Measurements from ENCODE around the gene MORF4L1.
"Not testable (repeated sequence)": the region's sequence is repeated elsewhere in the genome, so short reads cannot be mapped to it uniquely, and the experiment has no call there.

Gene MORF4L1

DNA sequence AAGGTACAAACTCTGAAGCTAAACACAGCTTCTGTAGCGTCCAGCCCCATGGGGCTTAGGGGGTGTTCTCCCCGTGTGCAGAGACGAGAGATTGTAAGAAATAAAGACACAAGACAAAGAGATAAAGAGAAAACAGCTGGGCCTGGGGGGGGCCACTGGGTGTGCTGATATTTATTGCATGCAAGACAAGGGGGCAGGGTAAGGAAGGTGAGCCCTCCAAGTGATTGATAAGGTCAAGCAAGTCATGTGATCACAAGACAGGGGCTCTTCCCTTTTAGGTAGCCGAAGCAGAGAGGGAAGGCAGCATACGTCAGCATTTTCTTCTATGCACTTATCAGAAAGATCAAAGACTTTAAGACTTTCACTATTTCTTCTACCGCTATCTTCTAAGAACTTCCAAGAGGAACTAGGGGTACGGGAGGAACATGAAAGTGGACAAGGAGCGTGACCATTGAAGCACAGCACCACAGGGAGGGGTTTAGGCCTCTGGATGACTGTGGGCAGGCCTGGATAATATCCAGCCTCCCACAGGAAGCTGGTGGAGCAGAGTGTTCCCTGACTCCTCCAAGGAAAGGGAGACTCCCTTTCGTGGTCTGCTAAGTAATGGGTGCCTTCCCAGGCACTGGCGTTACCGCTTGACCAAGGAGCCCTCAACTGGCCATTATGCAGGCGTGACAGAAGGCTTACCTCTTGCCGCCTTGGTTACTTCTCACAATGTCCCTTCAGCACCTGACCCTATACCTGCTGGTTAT, 29.8 kb downstream of the MORF4L1 start:
- DNase-seq: not testable (repeated sequence)

DNA sequence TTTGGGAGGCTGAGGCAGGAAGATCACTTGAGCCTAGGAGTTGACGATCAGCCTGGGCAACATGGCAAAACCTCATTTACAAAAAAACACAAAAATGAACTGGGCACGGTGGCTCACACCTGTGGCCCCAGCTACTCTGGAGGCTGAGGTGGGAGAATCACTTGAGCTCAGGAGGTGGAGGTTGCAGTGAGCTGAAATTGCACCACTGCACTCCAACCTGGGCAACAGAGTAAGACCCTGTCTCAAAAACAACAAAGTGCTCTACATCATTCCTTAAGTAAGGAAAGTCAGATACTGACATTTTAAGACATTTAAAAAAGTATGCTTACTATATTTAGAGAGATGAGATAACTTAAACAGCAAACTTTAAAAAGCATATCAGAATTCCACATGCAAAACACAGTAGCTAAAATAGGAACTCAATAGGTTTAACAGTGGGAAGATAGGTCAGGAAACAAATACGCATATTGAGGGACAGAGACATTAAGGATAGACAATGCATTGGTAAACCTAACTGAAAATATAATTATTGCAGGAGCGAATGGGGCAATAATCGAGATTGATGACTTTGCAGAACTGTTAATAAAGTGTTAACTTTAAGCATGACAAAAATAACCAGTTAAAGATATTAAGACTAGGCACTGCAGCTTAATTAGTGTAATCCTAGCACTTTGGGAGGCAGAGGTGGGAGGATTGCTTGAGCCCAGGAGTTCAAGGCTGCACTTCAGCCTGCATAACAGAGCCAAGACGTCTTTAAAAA, 32.1 kb downstream of the MORF4L1 start:
- DNase-seq: no peak

DNA sequence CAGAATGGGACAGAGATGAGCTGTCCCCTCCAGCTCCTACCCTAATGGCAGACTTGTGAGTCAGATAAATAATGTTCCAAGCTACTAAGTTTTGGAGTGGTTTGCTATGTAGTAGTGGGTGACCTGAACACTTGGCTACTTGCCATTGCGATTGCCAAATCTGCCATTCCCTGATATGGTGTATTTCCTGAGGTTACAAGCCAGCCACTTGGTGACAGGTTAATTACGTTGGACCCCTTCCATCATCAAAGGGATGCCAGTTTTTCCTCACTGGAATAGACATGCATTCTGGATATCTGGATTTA, 33.6 kb downstream of the MORF4L1 start:
- DNase-seq: no peak

DNA sequence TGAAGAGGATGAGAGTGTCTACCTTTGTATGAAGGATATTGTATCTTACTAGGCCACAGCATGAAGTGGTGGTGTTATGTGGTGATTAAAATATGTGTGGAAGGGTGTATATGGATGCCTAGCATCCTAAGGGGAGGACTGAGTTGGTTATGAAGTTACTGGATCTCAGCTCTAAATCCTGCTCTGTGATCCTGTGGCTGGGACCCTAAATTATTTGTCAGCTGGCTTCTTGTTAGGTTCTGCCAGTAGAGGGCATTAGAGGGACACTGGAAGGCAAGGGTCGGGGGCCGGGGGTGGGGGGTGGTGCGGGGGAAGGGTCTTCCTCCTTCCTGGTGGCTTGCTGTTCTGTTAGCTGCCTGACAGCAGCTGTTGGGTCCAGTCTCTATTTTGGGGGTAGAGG, 34.9 kb downstream of the MORF4L1 start:
- DNase-seq: no peak

DNA sequence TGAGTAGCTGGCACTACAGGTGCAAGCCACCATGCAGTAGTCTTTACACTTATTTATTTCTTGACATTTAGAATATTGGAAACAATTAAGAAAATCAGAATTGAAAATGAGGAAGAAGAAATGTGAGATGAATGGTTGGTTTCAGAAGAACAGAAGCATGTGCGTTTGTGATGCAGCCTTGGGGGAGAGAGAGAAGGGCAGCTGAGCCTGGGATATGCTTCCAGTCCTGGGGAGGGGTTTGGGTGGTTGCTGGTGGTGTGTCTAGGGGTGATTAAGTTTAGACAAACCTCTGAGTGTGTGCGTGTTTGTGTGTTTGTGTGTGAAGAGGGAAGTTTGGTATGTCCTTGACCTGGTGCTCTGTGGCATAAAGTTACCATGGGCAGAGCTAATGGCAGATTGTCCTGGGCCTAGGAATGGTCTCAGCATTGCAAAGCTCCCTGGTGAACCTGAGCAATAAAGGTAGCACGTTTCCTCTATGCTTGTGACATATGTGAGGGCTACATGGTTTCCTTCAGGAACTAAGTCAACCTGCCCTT, 36.5 kb downstream of the MORF4L1 start:
- DNase-seq: no peak

DNA sequence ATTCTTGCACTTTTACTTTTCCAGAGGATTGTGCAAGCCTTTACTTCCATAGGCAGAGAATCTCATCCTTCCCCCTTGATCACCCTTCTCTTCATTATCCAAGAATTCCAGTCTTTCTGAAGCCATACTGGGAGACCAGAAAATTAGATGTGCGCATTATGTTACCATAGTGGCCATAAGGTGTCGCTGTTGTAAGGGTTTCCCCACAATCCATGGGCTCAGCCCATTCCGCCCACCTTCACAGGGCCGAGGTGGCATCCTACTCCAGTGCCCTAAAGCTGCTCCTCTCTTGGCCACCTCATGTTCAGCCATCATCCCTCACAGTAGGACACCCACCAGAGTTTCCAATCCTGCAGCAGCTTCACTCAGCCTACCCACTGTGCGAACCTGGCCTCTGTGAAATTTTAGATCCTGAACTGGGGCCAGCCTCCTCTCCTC, 37.1 kb downstream of the MORF4L1 start:
- no peak for DNase-seq

DNA sequence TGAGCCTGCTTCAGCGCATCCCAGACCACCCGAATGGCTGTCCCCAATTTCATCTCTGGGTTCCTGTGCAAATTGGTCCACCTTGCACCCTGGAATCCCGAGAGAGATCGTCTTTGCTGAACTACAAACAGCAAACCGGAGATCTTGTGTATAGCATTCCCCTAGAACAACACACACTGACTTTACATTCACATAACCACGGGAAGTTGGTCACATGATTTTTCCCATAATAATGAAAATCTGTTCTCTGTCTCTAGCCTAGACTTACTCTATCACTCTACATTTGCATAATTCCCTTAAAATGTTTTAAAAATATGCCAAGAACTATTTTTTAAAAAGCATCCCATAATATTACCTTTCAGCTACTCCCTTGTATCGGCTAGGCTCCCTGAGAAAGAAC, 37.6 kb downstream of the MORF4L1 start:
- DNase-seq: no peak

DNA sequence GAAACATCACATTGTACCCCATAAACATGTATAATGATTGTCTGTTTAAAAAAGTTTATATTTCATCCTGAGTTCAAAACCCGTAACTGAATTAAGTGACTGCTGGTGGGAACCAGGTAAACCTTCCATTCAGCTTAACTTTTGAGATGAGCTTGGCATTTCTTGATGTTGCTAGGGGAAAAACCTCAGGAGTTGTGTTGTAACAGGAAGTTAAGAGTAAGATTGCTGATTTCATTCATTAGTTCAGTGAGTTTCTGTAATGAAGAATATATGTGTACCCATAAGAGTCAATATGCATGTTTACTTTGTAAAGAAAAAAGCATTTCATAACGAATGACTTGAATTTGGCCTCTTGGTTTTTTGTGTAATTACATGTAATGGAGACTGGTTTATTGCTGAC, 39.6 kb downstream of the MORF4L1 start:
- no peak for DNase-seq

DNA sequence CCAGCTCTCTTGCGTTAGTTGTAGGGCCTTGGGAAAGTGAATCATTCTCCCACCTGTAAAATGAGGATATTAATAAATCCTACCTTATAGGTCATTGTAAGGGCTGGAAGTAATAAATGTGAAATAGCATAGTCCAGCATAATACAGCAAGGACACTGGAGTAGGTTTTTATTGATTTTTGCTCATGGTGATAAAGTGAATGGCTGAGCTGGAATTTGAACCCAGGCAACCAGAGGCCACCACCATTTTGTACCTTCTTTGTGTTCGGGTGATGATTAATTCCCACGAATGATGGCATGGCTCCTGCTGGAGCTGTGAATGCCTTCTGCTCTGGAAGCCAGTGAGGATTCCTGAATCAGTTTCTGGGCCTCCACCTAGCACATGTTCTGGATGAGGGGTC, 40.3 kb downstream of the MORF4L1 start:
- no peak for DNase-seq

DNA sequence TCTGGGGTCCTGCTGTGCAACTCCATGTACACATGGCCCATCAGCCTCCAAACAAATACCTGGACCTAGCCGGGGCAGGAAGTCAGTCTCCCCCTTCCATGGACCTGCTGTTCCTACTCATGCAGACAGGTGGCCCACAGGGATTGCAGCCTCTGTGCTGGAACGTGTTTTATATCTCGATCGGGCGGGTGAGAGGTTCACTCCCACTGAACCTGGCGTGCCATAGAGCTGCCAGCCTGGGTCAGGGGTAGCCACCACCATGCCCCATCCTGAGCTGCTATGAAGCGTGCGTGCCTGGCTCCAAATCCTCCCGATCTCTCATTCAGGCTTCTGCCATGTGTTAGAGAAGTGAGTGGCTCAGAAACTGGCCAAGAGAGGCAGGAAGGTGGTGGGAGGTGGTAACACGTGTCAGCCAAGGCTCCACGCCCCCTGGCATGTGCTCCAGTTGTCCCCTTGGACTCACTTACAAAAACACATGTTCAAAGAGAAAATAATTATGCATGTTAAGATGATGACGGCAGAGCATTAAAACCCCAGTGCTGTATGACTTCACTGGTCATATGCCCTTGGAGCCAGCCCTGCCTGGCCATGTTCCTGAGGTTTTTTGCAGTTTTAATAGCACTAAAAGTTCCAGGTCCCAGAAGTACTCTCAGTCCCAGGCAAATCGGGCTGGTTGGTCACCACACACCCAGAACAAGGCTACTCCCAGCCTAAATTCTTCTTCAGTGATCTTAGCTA, 41.5 kb downstream of the MORF4L1 start:
- no peak for DNase-seq

DNA sequence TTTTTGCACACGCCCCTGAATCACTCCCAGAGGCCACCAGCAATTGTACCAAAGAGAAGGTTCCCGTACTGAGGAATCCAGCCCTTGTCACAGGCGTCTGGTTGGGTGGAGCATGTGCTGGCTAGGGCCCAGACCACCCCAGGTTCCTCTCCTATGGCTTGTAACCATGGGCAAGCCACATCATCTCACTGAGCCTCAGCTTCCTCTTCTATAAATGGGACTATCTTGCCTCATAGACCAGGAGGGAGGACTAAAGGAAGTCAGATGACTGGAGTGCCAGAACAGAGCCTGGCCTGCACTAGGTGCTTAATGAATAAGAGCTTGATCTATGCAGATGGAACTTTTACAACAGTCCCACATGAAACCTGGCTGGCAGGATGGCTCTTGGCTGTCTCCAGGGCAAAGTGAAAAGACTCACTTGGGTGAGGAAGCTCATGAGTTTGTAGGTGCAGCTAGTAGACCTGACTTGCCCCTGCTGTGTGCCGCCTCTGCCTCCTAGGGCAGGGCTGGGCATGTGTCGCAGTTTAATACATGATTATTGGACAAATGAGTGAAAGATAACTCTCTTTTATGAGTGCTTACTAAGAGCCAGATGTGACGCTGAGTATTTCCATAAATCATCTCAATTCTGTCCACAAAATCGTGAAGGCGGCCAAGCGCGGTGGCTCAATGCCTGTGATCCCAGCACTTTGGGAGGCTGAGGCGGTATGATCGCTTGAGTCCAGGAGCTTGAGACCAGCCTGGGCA, 42.8 kb downstream of the MORF4L1 start:
- no peak for DNase-seq

DNA sequence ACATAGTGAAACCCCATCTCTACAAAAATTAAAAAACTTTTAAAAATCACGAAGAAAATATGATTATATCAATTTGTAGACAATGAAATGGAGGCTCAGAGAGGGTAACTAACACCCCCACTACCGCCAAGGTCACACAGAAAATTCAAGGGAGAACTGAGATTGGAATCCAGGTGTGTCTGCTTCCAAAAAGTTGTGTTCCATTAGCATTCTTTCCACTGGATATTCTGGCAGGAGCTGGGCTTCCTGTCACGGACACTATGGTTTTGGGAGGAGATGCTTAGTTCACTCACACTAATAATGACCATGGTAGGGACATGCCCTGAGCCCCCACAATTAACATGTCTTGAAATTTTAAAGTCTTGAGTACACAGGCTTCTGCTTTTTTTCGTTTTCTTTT, 43.4 kb downstream of the MORF4L1 start:
- no peak for DNase-seq

DNA sequence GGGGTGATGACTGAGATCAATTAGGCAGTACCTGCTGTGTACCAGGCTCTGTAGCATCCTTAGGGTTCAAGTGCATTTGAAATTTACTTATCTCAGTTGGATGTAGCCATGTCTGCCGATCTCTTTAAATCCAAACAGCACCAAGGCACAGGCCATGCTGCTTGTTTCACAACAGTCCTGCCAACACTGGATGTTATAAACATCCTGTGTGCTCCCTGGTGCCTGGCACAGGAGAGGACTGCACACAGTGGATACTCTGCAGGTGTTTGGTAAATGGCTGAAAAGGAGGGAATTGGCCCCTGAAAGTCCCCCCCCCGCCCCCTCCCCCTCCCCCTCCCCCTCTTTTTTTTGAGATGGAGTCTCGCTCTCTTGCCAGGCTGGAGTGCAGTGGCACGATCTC, 45.2 kb downstream of the MORF4L1 start:
- DNase-seq: no peak

DNA sequence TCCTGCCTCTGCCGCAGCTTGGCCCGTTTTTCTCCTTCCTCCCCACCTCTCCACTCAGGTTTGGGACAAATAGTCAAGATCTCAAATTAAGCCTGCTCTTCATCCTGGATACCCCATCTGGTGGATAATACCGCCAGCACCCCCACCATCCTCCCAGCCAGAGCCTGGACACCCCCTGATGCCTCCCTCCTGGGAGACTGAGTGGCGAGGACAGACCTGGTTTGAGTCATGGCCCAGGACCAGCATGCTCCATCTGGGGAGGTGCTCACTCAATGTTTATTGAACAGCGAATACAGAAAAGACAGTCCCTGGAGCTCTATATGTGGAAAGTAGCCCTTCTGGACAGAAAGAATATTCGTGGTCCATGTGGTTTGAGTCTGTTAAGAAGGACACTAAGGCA, 48.8 kb downstream of the MORF4L1 start:
- no peak for DNase-seq

DNA sequence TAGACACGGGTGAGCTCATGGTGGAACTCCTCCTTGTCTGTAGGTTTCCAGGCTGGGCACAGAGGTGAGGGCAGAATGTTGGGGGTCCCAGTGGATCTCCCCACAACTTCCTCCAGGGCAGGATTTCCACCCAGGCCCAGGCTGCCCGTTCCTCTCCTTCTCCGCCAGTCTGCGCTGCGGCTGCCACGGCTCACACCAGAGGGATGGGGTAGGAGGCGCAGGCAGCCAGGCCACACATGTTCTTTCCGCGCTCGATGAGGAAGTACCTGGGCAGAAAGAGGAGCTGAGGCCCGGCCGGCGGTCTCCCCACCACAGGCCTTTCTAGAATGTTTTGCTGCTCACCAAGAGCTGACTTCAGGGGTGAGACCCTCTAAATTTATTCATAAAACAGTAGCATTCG, 49.2 kb downstream of the MORF4L1 start:
- no peak for DNase-seq

DNA sequence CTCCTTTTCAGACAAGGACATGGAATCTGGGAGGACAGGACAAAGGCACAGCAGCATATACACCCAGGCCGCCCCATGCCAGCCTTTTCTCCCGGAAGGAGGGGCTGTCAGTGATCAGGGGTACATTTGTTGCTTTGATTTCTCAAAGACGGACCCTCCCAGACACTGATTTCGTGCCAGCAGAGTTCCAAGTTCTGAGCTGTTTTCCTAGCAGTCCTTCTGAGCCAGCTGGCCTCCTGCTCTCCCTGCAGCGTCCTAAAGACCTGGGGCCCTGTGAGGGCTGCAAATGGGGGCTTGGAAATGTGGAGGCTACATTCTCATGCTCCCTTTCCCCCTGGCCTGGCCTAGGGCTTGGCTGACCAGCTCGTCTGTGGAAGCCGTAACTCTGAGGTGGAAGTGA, 49.8 kb downstream of the MORF4L1 start:
- DNase-seq: no peak

DNA sequence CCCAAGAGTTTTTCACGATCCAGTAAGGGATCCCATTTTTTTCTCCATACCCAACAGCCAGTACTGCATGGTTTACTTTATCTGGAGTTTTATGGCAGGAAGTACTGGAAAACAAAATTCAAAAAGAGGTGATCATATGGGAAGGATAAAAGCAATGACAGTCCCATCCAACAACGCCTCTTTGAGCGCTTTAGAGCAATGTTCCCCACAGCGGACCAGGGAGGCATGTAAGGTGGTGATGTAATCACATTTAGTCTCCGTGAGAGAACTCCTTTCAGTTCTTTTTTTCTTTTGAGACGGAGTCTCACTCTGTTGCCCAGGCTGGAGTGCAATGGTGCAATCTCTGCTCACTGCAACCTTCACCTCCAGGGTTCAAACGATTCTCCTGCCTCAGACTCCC, 50.3 kb downstream of the MORF4L1 start:
- DNase-seq: no peak

DNA sequence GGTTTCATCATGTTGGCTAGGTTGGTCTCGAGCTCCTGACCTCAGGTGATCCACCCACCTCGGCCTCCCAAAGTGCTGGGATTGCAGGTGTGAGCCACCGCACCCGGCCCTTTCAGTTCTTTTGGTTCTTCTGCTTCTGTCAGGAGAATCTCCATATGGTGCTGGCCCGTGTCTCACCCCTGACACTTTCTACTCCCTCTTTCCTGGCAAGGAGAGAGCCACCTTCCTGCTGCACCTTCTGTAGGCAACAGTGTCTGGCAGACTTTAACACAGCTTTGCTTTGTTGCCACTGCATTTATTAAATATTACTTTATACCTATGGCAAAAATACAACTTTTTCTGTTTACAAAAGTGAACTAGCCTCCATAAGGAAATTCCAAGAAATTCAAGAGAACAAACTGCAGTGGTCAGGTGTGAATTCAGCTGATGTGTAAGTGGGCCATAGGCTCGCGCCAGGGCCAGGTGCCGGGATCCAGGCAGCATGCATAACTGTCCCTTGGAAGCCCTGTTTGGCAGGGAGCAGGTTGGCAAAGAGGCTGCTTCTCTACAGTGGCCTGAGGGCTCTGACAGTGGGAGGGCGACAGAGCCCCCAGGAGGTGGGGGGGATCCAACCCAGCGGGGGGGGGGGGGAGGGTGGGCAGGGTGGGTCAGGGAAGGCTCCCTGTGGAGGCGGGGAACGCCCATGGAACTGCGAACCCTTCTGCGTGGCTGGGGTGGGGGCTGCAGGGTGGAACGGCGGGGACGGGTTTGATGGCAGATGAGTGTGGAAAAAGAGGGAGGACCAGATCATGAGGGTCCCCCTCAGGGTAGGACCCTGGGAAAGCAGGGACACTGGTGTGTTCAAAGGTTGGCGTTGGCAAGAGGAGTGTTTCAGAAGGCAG, 51.0 kb downstream of the MORF4L1 start:
- no peak for DNase-seq

DNA sequence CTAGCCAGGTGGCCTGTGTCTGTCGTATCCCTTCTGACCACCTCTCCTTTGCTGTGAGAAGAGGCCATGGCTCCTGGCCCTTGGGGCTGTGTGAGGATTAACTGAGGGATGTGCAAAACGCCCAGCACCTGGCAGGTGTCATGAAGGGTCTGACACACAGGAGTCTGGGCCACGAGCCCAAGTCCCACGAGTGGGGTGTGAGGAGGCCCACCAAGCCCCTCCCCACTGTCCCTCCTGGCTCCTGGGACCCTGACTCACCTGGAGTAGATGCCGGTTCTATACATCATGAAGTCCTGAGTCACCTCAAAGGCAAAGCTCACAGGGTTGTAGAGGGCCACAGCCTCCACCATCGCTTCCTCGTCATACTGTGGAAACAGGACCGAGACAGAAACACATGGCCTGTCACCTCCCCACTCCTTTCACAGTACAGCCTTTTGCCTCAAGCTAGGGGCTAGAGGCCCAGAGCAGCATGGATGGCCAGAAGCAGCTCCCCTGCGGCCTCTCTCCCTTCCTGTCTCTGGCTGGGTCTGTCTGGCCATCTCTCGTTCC, 52.5 kb downstream of the MORF4L1 start:
- DNase-seq: no peak

DNA sequence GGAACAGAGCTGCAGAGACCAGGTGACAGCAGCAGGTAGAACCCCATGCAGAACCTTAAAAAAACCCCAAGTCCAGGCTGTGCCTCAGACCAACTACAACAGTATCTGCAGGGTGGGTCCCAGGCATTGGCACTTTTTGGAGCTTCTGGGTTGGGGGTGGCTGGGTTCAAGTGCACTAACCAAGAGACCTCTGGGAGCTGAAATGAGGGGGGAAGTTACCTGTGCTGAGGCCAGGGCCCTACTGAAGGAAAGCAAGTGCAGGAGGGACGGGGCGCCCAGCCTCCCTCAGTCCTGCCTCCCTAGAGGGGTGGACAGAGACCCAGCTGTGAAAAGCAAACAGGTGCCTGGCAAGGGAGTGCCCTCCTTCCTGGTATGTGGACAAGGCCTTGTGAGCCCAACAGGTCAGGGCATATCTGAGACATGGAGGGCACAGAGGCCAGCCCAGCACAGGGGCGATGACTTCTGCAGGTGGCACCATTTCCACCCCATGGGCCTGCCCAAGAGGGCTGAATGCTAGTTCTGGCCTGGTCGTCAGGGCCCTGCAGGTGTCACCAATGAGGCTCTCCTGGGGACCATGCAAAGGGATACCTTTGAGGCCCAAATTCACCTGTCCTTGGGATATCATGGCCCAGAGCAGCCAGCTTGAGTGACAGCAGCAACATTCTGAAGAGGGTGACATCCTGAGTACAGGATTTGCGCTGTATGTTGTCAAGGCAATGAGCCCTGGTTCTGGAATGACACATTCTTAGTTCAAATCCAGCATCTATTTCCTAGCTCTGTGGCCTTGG, 53.5 kb downstream of the MORF4L1 start:
- DNase-seq: no peak

All from DMS 273 treated with DMSO at 0.1 percent for 48 hours (cell line).